GOT3 (cell line): ENCODE measurements around the gene RHOT1.

Experiments used
- DNase-seq: peaks from one replicate; lab custom pipeline; 2025; ENCODE audit warnings: mixed read lengths; lab: John Stamatoyannopoulos, UW

RHOT1 gene

GRCh38 chr17:32269377-32269776 is 127.1 kb downstream of the RHOT1 start:
- no peak for DNase-seq

- no peak for DNase-seq
These were observed 129.5 kb downstream of the RHOT1 start for GRCh38 chr17:32271844-32272243.

GRCh38 chr17:32274101-32274500 is 131.8 kb downstream of the RHOT1 start:
- DNase-seq, result no peak

DNA sequence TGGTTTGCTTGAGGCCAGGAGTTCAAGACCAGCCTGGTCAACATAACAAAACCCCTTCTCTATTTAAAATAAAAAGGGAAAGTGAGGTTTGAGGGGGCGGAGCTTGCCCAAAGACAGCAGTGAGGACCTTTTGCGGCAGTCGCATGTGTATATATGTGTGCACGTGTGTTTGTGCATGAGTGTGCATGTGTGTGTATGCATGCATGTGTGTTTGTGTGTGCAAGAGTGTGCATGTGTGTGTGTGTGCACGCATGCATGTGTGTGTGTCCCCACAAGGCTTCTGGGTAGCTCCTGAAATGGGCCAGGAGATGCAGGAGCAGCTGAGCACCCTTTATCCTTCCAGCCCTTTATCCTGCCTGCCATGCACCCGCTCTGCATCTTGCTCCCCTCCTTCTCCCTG is 132.3 kb downstream of the RHOT1 start:
- no peak for DNase-seq
